ENCODE results near the gene PIGR.

The PIGR gene

DNA sequence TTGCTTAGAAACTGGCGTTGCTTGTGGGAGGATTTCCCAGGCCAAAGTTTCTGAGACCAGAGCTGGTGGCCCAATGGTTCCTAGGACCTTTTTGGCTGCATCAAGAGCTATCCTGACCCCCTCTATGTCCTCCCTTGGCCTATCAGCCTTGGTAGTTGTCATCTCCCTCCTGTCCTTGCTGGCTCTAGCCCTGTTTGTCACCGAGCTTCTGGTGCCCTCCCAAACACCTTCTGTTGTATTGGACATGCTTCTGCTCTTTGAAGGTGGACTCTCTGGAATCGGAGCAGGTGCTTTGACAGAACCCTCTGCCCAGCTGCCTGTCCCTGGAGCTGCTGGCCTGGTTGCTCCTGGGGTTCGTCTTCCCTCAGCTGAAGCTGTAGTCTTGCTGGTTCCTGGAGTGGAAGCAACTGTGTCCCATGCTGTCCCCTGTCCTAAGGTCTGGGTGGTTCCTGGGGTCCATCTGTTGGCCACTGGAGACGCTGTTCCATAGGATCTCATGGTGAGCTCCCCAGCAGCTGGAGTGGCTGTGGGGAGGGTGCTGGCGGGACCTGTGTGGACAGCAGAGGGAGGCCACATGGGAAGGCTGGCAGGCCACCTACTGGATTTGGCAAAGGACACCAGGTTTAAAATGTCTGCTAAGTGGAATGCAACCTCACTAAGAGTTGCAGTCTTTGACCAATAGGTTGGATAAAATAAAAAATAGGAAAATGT lies 14.6 kb upstream of the PIGR start:
- DNase-seq (ENCODE audit: low read depth): no peak

DNA sequence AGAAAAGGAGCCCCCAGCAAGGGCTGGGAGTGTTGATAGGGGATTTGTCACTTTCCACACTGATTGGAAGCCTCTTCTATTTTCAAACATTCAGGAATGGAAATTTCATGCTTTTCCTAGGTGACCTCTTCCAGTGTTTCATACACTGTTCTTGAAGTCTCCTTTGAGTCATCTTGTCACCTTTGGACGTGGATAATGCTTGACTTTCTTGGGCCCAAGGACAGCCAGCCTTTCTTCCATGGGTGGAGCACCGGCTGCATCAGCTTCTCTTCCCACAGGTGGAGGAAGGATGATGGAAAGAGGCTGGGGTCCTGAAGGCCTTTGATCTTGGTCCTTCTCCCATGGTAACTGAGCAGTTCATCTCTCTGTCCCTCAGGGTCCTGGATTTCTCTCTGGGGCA lies 11.9 kb upstream of the PIGR start:
- no peak for DNase-seq (ENCODE audit: low read depth)

GRCh38 chr1:206957639-206958038 lies 11.4 kb upstream of the PIGR start:
- DNase-seq (ENCODE audit: low read depth): no peak

DNA sequence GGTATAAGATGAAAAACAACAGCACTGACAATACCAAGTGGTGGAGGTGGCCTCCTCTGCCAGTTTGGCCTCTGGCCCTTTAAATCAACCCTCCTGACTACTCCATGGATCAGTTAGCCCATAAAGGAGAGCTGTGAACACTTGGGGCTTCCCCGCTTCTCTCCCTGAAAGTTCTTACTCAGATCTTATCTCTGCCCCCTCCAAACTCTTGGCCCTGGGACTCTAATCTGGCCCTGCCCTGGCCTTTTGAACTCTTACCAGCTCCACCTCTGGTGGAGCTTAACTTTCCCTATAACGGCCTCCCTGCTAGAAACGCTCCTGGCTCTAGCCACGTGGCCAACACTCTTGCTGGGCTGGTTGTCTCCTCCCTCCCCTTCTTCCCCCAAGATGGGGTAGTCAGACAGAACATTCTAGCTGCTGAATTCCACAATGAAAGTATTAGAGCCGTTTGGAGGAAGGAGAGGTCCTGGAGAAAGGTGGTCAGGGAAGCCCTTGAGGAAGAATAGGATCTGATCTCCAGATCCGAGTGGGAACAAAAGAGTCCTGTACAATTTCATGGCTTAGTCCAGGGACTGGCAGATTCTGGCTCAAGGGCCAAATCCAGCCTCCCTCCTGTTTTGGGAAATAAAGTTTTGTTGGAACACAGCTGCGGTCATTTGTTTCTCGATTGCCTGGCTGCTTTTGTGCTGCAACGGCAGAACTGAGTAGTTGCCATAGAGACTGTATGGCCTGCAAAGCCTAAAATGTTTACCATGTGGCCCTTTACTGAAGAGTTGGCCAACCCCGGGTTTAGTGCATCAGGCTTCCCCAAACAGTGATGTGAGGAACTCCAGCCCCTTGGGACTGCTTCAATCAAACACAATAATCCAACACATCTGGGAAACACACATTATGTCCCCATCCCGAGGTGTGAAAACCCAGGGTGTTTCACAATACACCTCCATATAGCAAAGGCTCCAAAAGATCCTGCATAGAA lies 9.5 kb upstream of the PIGR start:
- no peak for DNase-seq (ENCODE audit: low read depth)

DNA sequence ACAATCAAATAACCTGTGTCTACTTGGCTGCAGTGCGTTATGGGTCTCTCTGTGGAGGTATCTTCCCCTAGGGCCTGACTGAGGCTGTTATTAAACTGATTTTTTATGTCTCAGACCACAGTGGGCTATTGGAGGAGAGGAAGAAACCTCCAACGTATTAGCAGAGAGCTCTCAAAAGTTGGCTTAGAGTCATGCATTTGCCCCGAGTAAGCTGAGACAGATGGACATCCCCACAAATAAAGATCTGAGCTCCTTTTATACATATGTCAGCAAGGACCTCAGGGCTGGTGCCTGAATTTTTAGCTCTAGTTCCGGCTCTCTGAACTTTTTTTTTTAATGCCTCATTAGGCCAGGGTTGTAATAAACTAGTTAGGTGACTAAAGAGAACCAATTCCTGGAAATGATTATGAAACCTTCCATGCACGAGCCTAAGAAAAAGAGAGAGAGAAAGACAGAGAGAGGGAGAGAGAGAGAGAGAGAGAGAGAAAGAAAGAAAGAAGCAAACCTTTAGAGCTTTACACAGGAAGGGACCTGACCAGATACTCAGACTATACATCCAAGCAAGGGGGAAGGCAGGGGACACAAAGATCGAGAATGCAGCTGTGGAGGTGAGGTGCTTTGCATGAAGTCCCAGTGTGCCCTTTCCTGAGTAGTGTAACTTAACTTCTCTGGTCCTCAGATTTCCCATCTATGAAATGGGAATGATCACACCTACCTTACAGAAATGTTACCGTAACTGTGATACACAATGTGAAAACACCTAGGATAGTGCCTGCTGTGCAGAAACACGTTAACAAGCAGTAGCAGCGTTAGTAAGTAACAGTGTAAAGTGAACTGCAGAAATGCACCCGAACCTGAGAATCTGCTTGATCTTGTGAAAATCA lies 8.4 kb upstream of the PIGR start:
- DNase-seq (ENCODE audit: low read depth): no peak

DNA sequence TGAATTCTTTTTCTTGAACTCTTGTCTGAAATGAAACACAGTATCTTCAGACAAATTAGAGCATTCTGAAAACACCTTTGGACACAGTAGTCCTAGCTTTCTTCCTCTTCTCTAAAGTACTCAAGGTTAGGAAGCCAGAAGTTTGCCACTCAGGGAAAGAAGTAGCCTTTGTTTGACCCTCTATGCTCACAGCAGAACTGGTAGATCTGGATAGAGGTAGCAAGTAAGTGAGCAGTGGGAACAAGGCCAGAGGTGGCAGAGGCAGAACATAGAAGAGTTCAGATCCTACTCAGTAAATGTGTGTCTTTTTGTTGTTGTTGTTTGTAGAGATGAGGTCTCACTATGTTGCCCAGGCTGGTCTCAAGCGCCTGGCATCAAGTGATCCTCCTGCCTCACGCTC lies 7.4 kb upstream of the PIGR start:
- DNase-seq (ENCODE audit: low read depth): no peak

GRCh38 chr1:206953126-206953525 lies 6.9 kb upstream of the PIGR start:
- no peak for DNase-seq (ENCODE audit: low read depth)

- DNase-seq (ENCODE audit: low read depth): no peak
Measured at GRCh38 chr1:206952171-206952570, 5.9 kb upstream of the PIGR start.

GRCh38 chr1:206951318-206952100 lies 5.2 kb upstream of the PIGR start:
- DNase-seq (ENCODE audit: low read depth): no peak

- no peak for DNase-seq (ENCODE audit: low read depth)
Measured at GRCh38 chr1:206949641-206950040, 3.4 kb upstream of the PIGR start.

DNA sequence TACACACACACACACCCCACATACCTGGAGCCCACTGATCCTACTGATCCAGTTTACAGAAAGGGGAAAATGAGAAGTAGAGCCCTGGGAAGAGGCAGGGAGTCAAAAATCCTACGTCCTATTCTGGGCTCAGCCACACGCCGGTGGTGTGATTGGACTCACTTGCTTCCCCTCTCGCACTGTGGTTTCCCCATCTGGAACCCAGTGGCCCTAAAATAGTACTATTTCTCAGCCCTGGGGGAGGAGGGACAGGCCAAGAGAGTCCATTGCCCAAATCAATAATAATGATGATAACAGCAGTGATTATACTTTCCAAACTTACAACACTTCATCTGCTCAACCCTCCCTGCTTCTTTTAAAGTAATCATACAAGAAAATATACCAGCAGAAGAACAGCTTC lies 2.9 kb upstream of the PIGR start:
- no peak for DNase-seq (ENCODE audit: low read depth)

DNA sequence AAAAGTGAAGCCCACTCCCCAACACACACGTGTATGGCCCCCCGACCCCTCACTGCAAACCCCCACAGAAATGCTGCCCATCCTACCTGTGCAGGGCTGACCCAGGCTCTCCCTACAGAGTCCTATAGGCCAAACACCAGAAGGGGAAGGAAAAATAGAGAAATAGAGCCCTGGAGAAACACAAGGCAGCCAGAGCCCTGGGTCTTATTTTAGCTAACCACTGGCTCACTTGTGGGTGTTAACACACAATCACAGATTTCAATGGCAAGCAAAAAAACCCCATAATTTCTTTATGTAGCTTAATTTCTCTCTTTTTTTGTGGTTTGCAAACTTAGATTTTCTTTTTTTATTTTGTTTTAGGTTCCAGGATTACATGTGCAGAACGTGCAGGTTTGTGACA lies 989 bp upstream of the PIGR start:
- no peak for DNase-seq (ENCODE audit: low read depth)

- no peak for DNase-seq (ENCODE audit: low read depth)
Measured at GRCh38 chr1:206945779-206946178, 487 bp downstream of the PIGR start.

DNA sequence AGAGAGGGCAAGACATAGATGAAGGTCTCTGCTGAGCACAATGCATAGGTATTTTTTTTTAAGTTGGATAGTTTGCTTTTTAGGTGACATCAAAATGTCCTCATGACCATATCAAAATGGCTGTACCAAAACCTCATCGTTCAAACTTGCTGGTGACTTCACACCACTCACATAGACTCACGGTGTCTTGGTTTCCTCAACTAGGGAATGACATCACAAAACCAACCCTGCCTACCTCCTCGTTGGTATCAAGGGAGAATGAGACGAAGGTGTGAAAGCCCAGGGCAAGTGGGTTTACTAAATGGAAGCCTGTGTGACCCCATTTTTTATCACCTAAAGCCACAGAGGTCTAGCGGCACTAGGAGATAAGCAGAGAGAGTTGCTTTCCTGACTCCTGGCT lies 1.6 kb downstream of the PIGR start:
- no peak for DNase-seq (ENCODE audit: low read depth)

- no peak for DNase-seq (ENCODE audit: low read depth)
Measured at GRCh38 chr1:206941766-206942418, 4.4 kb downstream of the PIGR start.

GRCh38 chr1:206940588-206940936 lies 5.7 kb downstream of the PIGR start:
- no peak for DNase-seq (ENCODE audit: low read depth)

DNA sequence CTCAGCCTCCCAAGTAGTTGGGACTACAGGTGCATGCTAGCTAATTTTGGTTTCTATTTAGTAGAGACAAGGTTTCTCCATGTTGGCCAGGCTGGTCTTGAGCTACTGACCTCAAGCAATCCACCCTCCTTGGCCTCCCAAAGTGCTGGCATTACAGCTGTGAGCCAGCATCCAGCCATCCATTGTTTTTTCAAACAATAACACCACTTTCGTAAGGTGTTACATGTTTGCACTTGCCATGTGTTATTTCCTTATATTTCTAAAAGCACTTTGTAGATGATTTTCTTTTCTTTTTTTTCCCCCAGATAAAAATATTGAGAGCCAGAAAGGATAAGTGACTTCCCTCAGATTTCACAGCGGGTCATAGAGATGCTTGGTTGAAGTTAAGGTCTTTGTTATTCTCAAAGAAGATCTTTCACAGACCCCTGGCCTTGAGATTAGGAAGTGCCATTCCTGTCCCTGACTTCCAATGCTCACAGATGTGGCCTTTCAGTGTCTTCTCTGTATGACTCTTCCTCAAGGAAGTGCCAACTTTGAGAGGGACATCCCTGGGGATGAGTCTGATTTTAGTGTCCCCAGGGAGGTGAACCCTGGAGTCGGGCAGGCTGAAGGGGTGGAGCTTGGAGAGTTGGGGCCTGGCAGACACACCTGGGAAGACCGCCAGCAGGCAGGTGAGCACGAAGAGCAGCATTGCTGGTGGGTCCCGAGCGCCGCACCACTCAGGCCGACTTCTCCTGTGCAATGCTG lies 6.3 kb downstream of the PIGR start:
- no peak for DNase-seq (ENCODE audit: low read depth)

DNA sequence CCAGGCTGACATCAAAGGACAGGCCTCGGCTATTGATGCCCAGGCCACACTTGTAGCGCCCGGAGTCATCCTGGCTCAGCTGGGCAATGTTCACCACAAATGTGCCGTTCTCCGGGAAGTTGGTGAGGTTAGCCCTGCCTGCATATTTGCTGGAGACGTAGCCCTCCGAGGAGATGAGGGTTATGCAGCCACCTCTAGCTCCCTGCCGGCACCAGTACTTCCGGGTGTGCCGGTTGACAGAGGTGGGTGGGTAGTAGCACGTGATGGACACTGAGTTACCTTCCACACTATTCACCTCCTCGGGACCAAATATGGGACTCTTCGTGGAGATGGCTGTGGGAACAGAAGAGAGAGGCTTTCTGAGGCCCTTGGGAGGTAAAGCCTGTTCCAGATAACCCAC lies 7.1 kb downstream of the PIGR start:
- DNase-seq (ENCODE audit: low read depth): no peak

- no peak for DNase-seq (ENCODE audit: low read depth)
Measured at GRCh38 chr1:206937425-206937824, 8.8 kb downstream of the PIGR start.

DNA sequence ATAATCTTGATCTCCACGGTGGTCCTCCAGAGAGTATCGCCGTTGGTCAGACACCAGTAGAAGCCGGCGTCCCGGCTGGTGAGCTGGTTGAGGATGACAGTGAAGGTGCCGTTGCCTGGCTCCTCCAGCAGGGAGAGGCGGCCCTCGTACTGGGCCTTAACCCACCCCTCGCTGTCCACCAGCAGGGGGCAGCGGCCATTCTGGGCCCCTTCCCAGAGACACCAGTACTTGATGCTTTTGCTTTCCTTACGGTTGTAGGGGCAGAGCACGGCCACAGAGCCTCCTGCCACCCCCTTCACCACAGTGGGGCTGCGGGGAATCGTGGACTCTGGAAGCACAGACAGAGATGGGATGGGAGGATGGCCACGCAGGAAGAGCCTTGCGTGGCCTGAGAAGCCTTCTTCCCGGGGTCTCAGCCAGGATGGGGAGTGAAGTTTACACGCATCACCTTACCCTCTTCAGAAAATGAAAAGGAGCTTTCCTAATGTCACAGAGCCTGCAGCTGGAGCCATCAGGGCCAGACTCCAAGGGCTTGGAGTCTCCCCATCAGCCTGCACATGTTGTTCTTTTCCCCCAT lies 10.7 kb downstream of the PIGR start:
- DNase-seq (ENCODE audit: low read depth): no peak
